H9 (cell line): ENCODE data around the gene MOAP1. TPM values are rescaled to one million over a fixed set of nuclear protein-coding genes. Genes with fewer than 3 reads are reported as not detected.

Experiments
- DNase-seq: peaks from one replicate; pipeline ENCODE4 v3.0.0-alpha.2; 2017
- H2AFZ ChIP-seq: one replicate; pipeline ENCODE4 v1.6.1; 2013; ENCODE audit warnings: mild to moderate bottlenecking, low read length, control low read depth, moderate library complexity
- H2AK5ac ChIP-seq: 2 replicates; pipeline ENCODE4 v1.6.1; 2013; ENCODE audit warnings: low read length, control low read depth, mixed read lengths; ENCODE audit not compliant: insufficient read length
- H2BK120ac ChIP-seq: one replicate; pipeline ENCODE4 v1.6.1; 2013; ENCODE audit warnings: low read depth, mild to moderate bottlenecking, low read length, control low read depth, inconsistent platforms; ENCODE audit not compliant: poor library complexity, severe bottlenecking
- H2BK12ac ChIP-seq: 2 replicates; pipeline ENCODE4 v1.6.1; 2013; ENCODE audit warnings: low read length, control low read depth, mixed read lengths, low read depth; ENCODE audit not compliant: insufficient read length
- H2BK15ac ChIP-seq: 2 replicates; pipeline ENCODE4 v1.6.1; 2013; ENCODE audit warnings: low read depth, low read length, control low read depth
- H2BK20ac ChIP-seq: one replicate; pipeline ENCODE4 v1.6.1; 2013; ENCODE audit warnings: low read depth, mild to moderate bottlenecking, low read length, control low read depth, inconsistent platforms; ENCODE audit not compliant: poor library complexity, severe bottlenecking
- H2BK5ac ChIP-seq: 2 replicates; pipeline ENCODE4 v1.6.1; 2013; ENCODE audit warnings: low read length, control low read depth, mixed read lengths; ENCODE audit not compliant: insufficient read length
- H3K14ac ChIP-seq: 2 replicates; pipeline ENCODE4 v1.6.1; 2013; ENCODE audit warnings: low read length, control low read depth; ENCODE audit not compliant: insufficient read depth
- H3K18ac ChIP-seq: 2 replicates; pipeline ENCODE4 v1.6.1; 2013; ENCODE audit warnings: low read depth, mild to moderate bottlenecking, mixed read lengths, low read length, control low read depth; ENCODE audit not compliant: insufficient read length
- H3K23ac ChIP-seq: 2 replicates; pipeline ENCODE4 v1.6.1; 2013; ENCODE audit warnings: low read length, control low read depth, mixed read lengths, low read depth; ENCODE audit not compliant: insufficient read length
- H3K23me2 ChIP-seq: 2 replicates; pipeline ENCODE4 v1.6.1; 2013; ENCODE audit warnings: low read depth, mild to moderate bottlenecking, mixed read lengths, low read length, control low read depth; ENCODE audit not compliant: insufficient read length, poor library complexity, severe bottlenecking
- H3K27ac ChIP-seq: 2 replicates; pipeline ENCODE4 v1.5.1; 2013; ENCODE audit warnings: low read length, control low read depth, mixed read lengths, low read depth; ENCODE audit not compliant: insufficient read length
- H3K27me3 ChIP-seq: 2 replicates; pipeline ENCODE4 v1.6.1; 2013; ENCODE audit warnings: low read length, control low read depth, inconsistent platforms; ENCODE audit not compliant: insufficient read depth
- H3K4ac ChIP-seq: 2 replicates; pipeline ENCODE4 v1.6.1; 2013; ENCODE audit warnings: low read depth, mild to moderate bottlenecking, control low read depth, inconsistent platforms, low read length, moderate library complexity
- H3K4me1 ChIP-seq: 2 replicates; pipeline ENCODE4 v1.6.1; 2013; ENCODE audit warnings: low read length, control low read depth, inconsistent platforms; ENCODE audit not compliant: insufficient read depth
- H3K4me2 ChIP-seq: 2 replicates; pipeline ENCODE4 v1.6.1; 2013; ENCODE audit warnings: low read length, control low read depth, mixed read lengths; ENCODE audit not compliant: insufficient read length, insufficient read depth
- H3K56ac ChIP-seq: 2 replicates; pipeline ENCODE4 v1.6.1; 2013; ENCODE audit warnings: low read depth, mild to moderate bottlenecking, mixed read lengths, low read length, control low read depth; ENCODE audit not compliant: insufficient read length
- H3K79me1 ChIP-seq: 2 replicates; pipeline ENCODE4 v1.6.1; 2013; ENCODE audit warnings: low read depth, mild to moderate bottlenecking, moderate library complexity, low read length, control low read depth, inconsistent platforms; ENCODE audit not compliant: insufficient read depth, poor library complexity, severe bottlenecking
- H3K79me2 ChIP-seq: 2 replicates; pipeline ENCODE4 v1.6.1; 2013; ENCODE audit warnings: low read length, control low read depth, inconsistent platforms; ENCODE audit not compliant: insufficient read depth
- H3K9ac ChIP-seq: 2 replicates; pipeline ENCODE4 v1.6.1; 2013; ENCODE audit warnings: low read length, control low read depth, mixed read lengths; ENCODE audit not compliant: insufficient read length; ENCODE audit errors: extremely low read depth
- H3K9me3 ChIP-seq: one replicate; pipeline ENCODE4 v1.6.1; 2013; ENCODE audit warnings: low read depth, low read length, inconsistent platforms; ENCODE audit not compliant: control insufficient read depth
- H3T11ph ChIP-seq: one replicate; pipeline ENCODE4 v1.6.1; 2013; ENCODE audit warnings: mild to moderate bottlenecking, low read length, control low read depth, inconsistent platforms
- H4K20me1 ChIP-seq: one replicate; pipeline ENCODE4 v1.6.1; 2013; ENCODE audit not compliant: control insufficient read depth, insufficient read length, insufficient read depth
- H4K5ac ChIP-seq: 2 replicates; pipeline ENCODE4 v1.6.1; 2013; ENCODE audit warnings: low read depth, mild to moderate bottlenecking, mixed read lengths, low read length, control low read depth; ENCODE audit not compliant: insufficient read length
- H4K8ac ChIP-seq: replicated peaks from 2 replicates; pipeline ENCODE4 v1.6.1; 2013; ENCODE audit warnings: low read length, control low read depth, mixed read lengths, low read depth; ENCODE audit not compliant: insufficient read length
- H4K91ac ChIP-seq: 2 replicates; pipeline ENCODE4 v1.6.1; 2013; ENCODE audit warnings: low read depth, mild to moderate bottlenecking, moderate library complexity, mixed read lengths, low read length, control low read depth; ENCODE audit not compliant: insufficient read length
- H3K27ac Mint-ChIP-seq, 3 experiments: 2 replicates in 2 of 3; 3 replicates in 1 of 3; pipeline ENCODE4 v1.8.0; 2020 to 2021; ENCODE audit warnings: mixed read lengths in 3 of 3, mild to moderate bottlenecking in 1 of 3, moderate library complexity in 1 of 3
- H3K27me3 Mint-ChIP-seq: 2 replicates; pipeline ENCODE4 v1.8.0; 2021; ENCODE audit warnings: low read depth, mild to moderate bottlenecking, moderate library complexity, mixed read lengths
- H3K36me3 Mint-ChIP-seq, 3 experiments: 2 replicates in 2 of 3; 3 replicates in 1 of 3; pipeline ENCODE4 v1.8.0; 2020 to 2021; ENCODE audit warnings: low read depth in 3 of 3, mixed read lengths in 3 of 3; ENCODE audit not compliant: insufficient read depth in 1 of 3
- H3K4me1 Mint-ChIP-seq, 2 experiments: 2 replicates each; pipeline ENCODE4 v1.8.0; 2020; ENCODE audit warnings: mixed read lengths in 2 of 2
- H3K4me3 Mint-ChIP-seq, 2 experiments: 2 replicates in 1 of 2; 3 replicates in 1 of 2; pipeline ENCODE4 v1.8.0; 2020 to 2021; ENCODE audit warnings: mild to moderate bottlenecking in 2 of 2, mixed read lengths in 2 of 2, moderate library complexity in 1 of 2
- H3K9me3 Mint-ChIP-seq, 2 experiments: 2 replicates in 1 of 2; 3 replicates in 1 of 2; pipeline ENCODE4 v1.8.0; 2020; ENCODE audit warnings: mild to moderate bottlenecking in 2 of 2, mixed read lengths in 2 of 2, moderate library complexity in 1 of 2
- WGBS: extraction: QIAGEN DNeasy Blood & Tissue Kit; methylation state at CpG from one replicate; pipeline ENCODE4 v1.1.7; 2013; ENCODE audit warnings: missing lambda C conversion rate, low lambda C conversion rate, mixed read lengths; ENCODE audit not compliant: insufficient read length; ENCODE audit errors: extremely low coverage; 5-methylcytosine and 5-hydroxymethylcytosine counted together
- total RNA-seq: library from RNA; stranded (reverse); gene quantifications from 2 replicates; pipeline ENCODE4 v1.2.1, GENCODE V29; 2021
- TF ChIP-seq, protein P1 (sequence below): fragments of 200-600 bp; sonication (generic); conservative IDR thresholded peaks from 3 replicates; pipeline ENCODE4 v1.8.0; 2021; ENCODE audit warnings: antibody characterized with exemption, mild to moderate bottlenecking

The MOAP1 gene
- total RNA-seq, 1 experiment from 2014 or later: 13.6 TPM

DNA sequence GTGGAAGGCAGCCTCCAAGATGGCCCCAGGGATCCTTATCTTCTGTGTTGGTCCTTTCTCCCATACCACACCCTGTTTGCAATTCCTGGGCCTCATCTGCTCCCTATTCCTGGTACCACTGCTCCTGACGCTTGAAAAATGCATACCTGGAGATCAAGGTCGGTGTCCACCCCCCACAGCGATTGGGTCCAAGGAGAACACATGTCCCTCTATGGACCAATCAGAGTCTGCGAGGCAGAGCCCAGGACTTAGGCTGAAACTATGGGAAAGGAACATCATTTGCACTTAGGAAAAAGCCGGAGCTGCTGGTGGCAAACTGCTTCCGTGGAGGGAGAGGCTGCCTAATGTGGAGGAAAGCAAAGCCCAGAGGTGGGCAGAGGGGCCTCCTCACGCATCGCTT lies 35.7 kb downstream of the MOAP1 start:
- Histone ChIP-seq H3T11ph (no peak overlapping the region), H3K9ac (no peak overlapping the region), H3K4me2 (no peak overlapping the region), H2BK15ac (no peak overlapping the region), H3K27ac (no peak overlapping the region), H3K4ac (no peak overlapping the region), H4K8ac (no peak overlapping the region), H2BK5ac (no peak overlapping the region), H4K5ac (no peak overlapping the region), H3K18ac (no peak overlapping the region), H3K23me2 (no peaks in the 10 kb centered on the region), H3K79me1 (no peaks in the 10 kb centered on the region), H4K91ac (no peak overlapping the region), H3K14ac (no peak overlapping the region), H3K9me3 (no peaks in the 10 kb centered on the region), H4K20me1 (no peaks in the 10 kb centered on the region), H3K4me1 (no peaks in the 10 kb centered on the region; the same call in 1 of the 2 replicates), H3K79me2 (no peaks in the 10 kb centered on the region), H2BK120ac (no peak overlapping the region), H2BK20ac (no peak overlapping the region), H2BK12ac (no peak overlapping the region), H3K56ac (no peak overlapping the region), H2AFZ (no peak overlapping the region), H3K27me3 (no peaks in the 10 kb centered on the region), H2AK5ac (no peak overlapping the region), H3K23ac (no peak overlapping the region)
- H3K36me3 Mint-ChIP-seq: no peaks in the 10 kb centered on the region
- TF ChIP-seq, protein P1, sequence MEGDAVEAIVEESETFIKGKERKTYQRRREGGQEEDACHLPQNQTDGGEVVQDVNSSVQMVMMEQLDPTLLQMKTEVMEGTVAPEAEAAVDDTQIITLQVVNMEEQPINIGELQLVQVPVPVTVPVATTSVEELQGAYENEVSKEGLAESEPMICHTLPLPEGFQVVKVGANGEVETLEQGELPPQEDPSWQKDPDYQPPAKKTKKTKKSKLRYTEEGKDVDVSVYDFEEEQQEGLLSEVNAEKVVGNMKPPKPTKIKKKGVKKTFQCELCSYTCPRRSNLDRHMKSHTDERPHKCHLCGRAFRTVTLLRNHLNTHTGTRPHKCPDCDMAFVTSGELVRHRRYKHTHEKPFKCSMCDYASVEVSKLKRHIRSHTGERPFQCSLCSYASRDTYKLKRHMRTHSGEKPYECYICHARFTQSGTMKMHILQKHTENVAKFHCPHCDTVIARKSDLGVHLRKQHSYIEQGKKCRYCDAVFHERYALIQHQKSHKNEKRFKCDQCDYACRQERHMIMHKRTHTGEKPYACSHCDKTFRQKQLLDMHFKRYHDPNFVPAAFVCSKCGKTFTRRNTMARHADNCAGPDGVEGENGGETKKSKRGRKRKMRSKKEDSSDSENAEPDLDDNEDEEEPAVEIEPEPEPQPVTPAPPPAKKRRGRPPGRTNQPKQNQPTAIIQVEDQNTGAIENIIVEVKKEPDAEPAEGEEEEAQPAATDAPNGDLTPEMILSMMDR: no peak
- no peaks in the 10 kb centered on the region; the same call in 1 of the 2 replicates for H3K27me3 Mint-ChIP-seq
- no peaks in the 10 kb centered on the region for H3K9me3 Mint-ChIP-seq
- H3K27ac Mint-ChIP-seq: no peak overlapping the region
- H3K4me1 Mint-ChIP-seq: peaks cover 2 to 11% of the 10 kb centered on the region in 2 experiments; a peak in 3 of 4 replicates
- peak; percentile 42 for DNase-seq
- H3K4me3 Mint-ChIP-seq: no peak overlapping the region
- WGBS: no CpG with 5 or more reads among the region's 8 CpGs
